Mononuclear cell (primary cell): Measurements from ENCODE around the gene EMP2. TPM values are rescaled to one million over a fixed set of nuclear protein-coding genes. Genes with fewer than 3 reads are reported as not detected.
"Not testable (repeated sequence)": the region's sequence is repeated elsewhere in the genome, so short reads cannot be mapped to it uniquely, and the experiment has no call there.

Source experiments
- H3K27me3 ChIP-seq: 2 replicates; pipeline ENCODE4 v1.6.0; 2011; ENCODE audit warnings: low read length, control low read depth; ENCODE audit not compliant: insufficient read depth
- H3K4me1 ChIP-seq: 2 replicates; pipeline ENCODE4 v1.5.1; 2011; ENCODE audit warnings: mild to moderate bottlenecking, low read length, control low read depth; ENCODE audit not compliant: insufficient read depth
- H3K4me3 ChIP-seq: 2 replicates; pipeline ENCODE4 v1.5.1; 2011; ENCODE audit warnings: mild to moderate bottlenecking, low read length, moderate library complexity
- H3K9me3 ChIP-seq: 2 replicates; pipeline ENCODE4 v1.5.1; 2011; ENCODE audit warnings: low read depth, mild to moderate bottlenecking, control low read depth, low read length
- total RNA-seq: library from RNA; depleted of rRNA; stranded (reverse); fragments of >200 nt; gene quantifications from one replicate; pipeline ENCODE4 v1.2.3, GENCODE V29; 2012

Gene EMP2
- total RNA-seq, 1 donor: 0.10 TPM

GRCh38 chr16:10517868-10518267 is 62.5 kb downstream of the EMP2 start:
- no peaks in the 10 kb centered on the region for H3K9me3 ChIP-seq
- no peaks in the 10 kb centered on the region for H3K27me3 ChIP-seq
- no peak overlapping the region for H3K4me3 ChIP-seq
- H3K4me1 ChIP-seq: peaks cover 13% of the 10 kb centered on the region

- Histone ChIP-seq H3K9me3 (no peaks in the 10 kb centered on the region), H3K4me3 (no peak overlapping the region), H3K27me3 (no peaks in the 10 kb centered on the region), H3K4me1 (peaks cover 13% of the 10 kb centered on the region)
Observed at GRCh38 chr16:10514369-10515055, 65.9 kb downstream of the EMP2 start.

GRCh38 chr16:10511829-10512228 is 68.6 kb downstream of the EMP2 start:
- Histone ChIP-seq H3K4me3 (no peak overlapping the region), H3K9me3 (no peaks in the 10 kb centered on the region), H3K27me3 (no peaks in the 10 kb centered on the region), H3K4me1 (peaks cover 13% of the 10 kb centered on the region)

- no peaks in the 10 kb centered on the region for H3K9me3 ChIP-seq
- no peaks in the 10 kb centered on the region for H3K27me3 ChIP-seq
- peaks cover 10% of the 10 kb centered on the region for H3K4me1 ChIP-seq
- H3K4me3 ChIP-seq: no peak overlapping the region
Observed at GRCh38 chr16:10510279-10510678, 70.1 kb downstream of the EMP2 start.

GRCh38 chr16:10509534-10510025 is 70.8 kb downstream of the EMP2 start:
- Histone ChIP-seq H3K9me3 (no peaks in the 10 kb centered on the region), H3K27me3 (no peaks in the 10 kb centered on the region), H3K4me1 (peaks cover 3% of the 10 kb centered on the region), H3K4me3 (no peak overlapping the region)

- not testable (repeated sequence) for H3K9me3 ChIP-seq, H3K27me3 ChIP-seq, H3K4me3 ChIP-seq, H3K4me1 ChIP-seq
Observed at GRCh38 chr16:10505286-10505685, 75.1 kb downstream of the EMP2 start.

- Histone ChIP-seq H3K4me1 (no peaks in the 10 kb centered on the region), H3K27me3 (no peaks in the 10 kb centered on the region), H3K4me3 (no peak overlapping the region), H3K9me3 (no peaks in the 10 kb centered on the region)
Observed at GRCh38 chr16:10504404-10504885, 76.0 kb downstream of the EMP2 start.

- no peaks in the 10 kb centered on the region for H3K9me3 ChIP-seq
- no peaks in the 10 kb centered on the region for H3K4me1 ChIP-seq
- H3K4me3 ChIP-seq: no peak overlapping the region
- no peaks in the 10 kb centered on the region for H3K27me3 ChIP-seq
Observed at GRCh38 chr16:10502776-10503175, 77.6 kb downstream of the EMP2 start.

GRCh38 chr16:10501016-10501607 is 79.3 kb downstream of the EMP2 start:
- Histone ChIP-seq H3K27me3 (no peaks in the 10 kb centered on the region), H3K4me3 (no peak overlapping the region), H3K9me3 (no peaks in the 10 kb centered on the region), H3K4me1 (no peaks in the 10 kb centered on the region)

GRCh38 chr16:10500582-10500981 is 79.8 kb downstream of the EMP2 start:
- Histone ChIP-seq H3K9me3 (no peaks in the 10 kb centered on the region), H3K4me1 (no peaks in the 10 kb centered on the region), H3K4me3 (no peak overlapping the region), H3K27me3 (no peaks in the 10 kb centered on the region)

- no peaks in the 10 kb centered on the region for H3K4me1 ChIP-seq
- peaks cover 6% of the 10 kb centered on the region for H3K9me3 ChIP-seq
- no peaks in the 10 kb centered on the region for H3K27me3 ChIP-seq
- no peak overlapping the region for H3K4me3 ChIP-seq
Observed at GRCh38 chr16:10497132-10498101, 83.0 kb downstream of the EMP2 start.

GRCh38 chr16:10495031-10495345 is 85.4 kb downstream of the EMP2 start:
- H3K4me3 ChIP-seq: no peak overlapping the region
- H3K9me3 ChIP-seq: peaks cover 6% of the 10 kb centered on the region
- H3K4me1 ChIP-seq: no peaks in the 10 kb centered on the region

GRCh38 chr16:10494343-10495030 is 85.9 kb downstream of the EMP2 start:
- Histone ChIP-seq H3K4me1 (no peaks in the 10 kb centered on the region), H3K4me3 (no peak overlapping the region), H3K9me3 (peaks cover 6% of the 10 kb centered on the region), H3K27me3 (no peaks in the 10 kb centered on the region)

More at GRCh38 chr16:10495031-10495345, 85.4 kb downstream of the EMP2 start:
- H3K27me3 ChIP-seq: no peaks in the 10 kb centered on the region

GRCh38 chr16:10493276-10493675 is 87.1 kb downstream of the EMP2 start:
- no peak overlapping the region for H3K4me3 ChIP-seq
- H3K4me1 ChIP-seq: no peaks in the 10 kb centered on the region
- no peaks in the 10 kb centered on the region for H3K27me3 ChIP-seq
- H3K9me3 ChIP-seq: peaks cover 6% of the 10 kb centered on the region
